Spleen (tissue), 11 donors: ENCODE measurements around the gene L1CAM. TPM values are rescaled to one million over a fixed set of nuclear protein-coding genes. Genes with fewer than 3 reads are reported as not detected.

ENCODE experiments used
- DNase-seq: peaks from one replicate; pipeline ENCODE4 v3.0.0-alpha.2; 2020
- H3K27ac ChIP-seq, 8 donors: fragments of 200-600 bp; sonication (generic) in 7 of 8; 1 replicate in 4 of 8; 2 replicates in 4 of 8; pipeline versions ENCODE4 v1.5.0 to v1.8.0; 2016 to 2021; ENCODE audit warnings: inconsistent platforms in 4 of 8, mild to moderate bottlenecking in 4 of 8, moderate library complexity in 1 of 8
- H3K27me3 ChIP-seq, 7 donors: fragments of 200-600 bp; sonication (generic) in 6 of 7; replicated peaks in 1 of 7; 1 replicate in 4 of 7; 2 replicates in 3 of 7; pipeline versions ENCODE4 v1.5.0 to v1.8.0; 2016 to 2021; ENCODE audit warnings: inconsistent platforms in 3 of 7, mild to moderate bottlenecking in 1 of 7
- H3K36me3 ChIP-seq, 6 donors: fragments of 200-600 bp; sonication (generic) in 5 of 6; 1 replicate in 4 of 6; 2 replicates in 2 of 6; pipeline versions ENCODE4 v1.5.0 to v1.8.0; 2016 to 2021; ENCODE audit warnings: inconsistent platforms in 2 of 6
- H3K4me1 ChIP-seq, 6 donors: fragments of 200-600 bp; sonication (generic) in 5 of 6; 1 replicate in 3 of 6; 2 replicates in 3 of 6; pipeline versions ENCODE4 v1.5.0 to v1.8.0; 2016 to 2021; ENCODE audit warnings: inconsistent platforms in 3 of 6
- H3K4me3 ChIP-seq, 8 donors: fragments of 200-600 bp; sonication (generic) in 7 of 8; 1 replicate in 4 of 8; 2 replicates in 4 of 8; pipeline versions ENCODE4 v1.5.0 to v1.8.0; 2016 to 2021; ENCODE audit warnings: inconsistent platforms in 4 of 8, mild to moderate bottlenecking in 4 of 8, moderate library complexity in 2 of 8
- H3K9me3 ChIP-seq, 8 donors: fragments of 200-600 bp; sonication (generic) in 7 of 8; 1 replicate in 4 of 8; 2 replicates in 4 of 8; pipeline versions ENCODE4 v1.5.0 to v1.8.0; 2016 to 2021; ENCODE audit warnings: inconsistent platforms in 4 of 8
- POLR2A ChIP-seq, 3 donors: fragments of 450-650 bp; IDR thresholded peaks; one replicate each; pipeline ENCODE4 v1.5.1; 2017; ENCODE audit warnings: antibody characterized with exemption in 3 of 3, mild to moderate bottlenecking in 1 of 3
- POLR2AphosphoS5 ChIP-seq, 3 donors: sonication (generic); formaldehyde crosslinking; IDR thresholded peaks; one replicate each; pipeline ENCODE4 v1.5.1; 2017; ENCODE audit warnings: antibody characterized with exemption in 3 of 3
- WGBS, 5 donors: extraction: QIAGEN DNeasy Blood & Tissue Kit in 3 of 5; methylation state at CpG; one replicate each; pipeline versions ENCODE4 v1.1.5 to v1.1.7; 2013 to 2018; 5-methylcytosine and 5-hydroxymethylcytosine counted together
- intact Hi-C: fragments of 100-400 bp; cut with DNase I; formaldehyde crosslinking; loops from one replicate; pipeline ENCODE4 v1.15.0; 2023; ENCODE audit warnings: low total_unique reads
- polyA plus RNA-seq, 3 donors: library from polyadenylated mRNA; stranded (reverse); fragments of 200-250 nt; gene quantifications; one replicate each; pipeline ENCODE4 v1.2.1, GENCODE V29; 2013
- total RNA-seq, 7 donors: library from RNA; depleted of rRNA in 3 of 7; stranded (reverse); fragments of >200 nt in 3 of 7; fragmentation: NEBNext Ultra II Directional in 4 of 7; extraction: Animal tissue kit (Norgen Biotek cat#: 25700) in 4 of 7; gene quantifications; one replicate each; pipeline versions ENCODE4 v1.1.0 to v1.2.1, GENCODE V29; 2016 to 2021
- TF ChIP-seq, protein P1 (sequence below), 11 experiments: fragments of 200-600 bp in 7 of 11; fragments of 450-650 bp in 4 of 11; sonication (generic) in 4 of 11; IDR thresholded peaks in 8 of 11; conservative IDR thresholded peaks in 3 of 11; 1 replicate in 7 of 11; 2 replicates in 4 of 11; pipeline versions ENCODE4 v1.4.0 to v1.8.0; 2016 to 2021; ENCODE audit warnings: antibody characterized with exemption in 11 of 11, inconsistent platforms in 4 of 11, mild to moderate bottlenecking in 1 of 11
- donor health status: healthy with polysubstance abuse.
- donor health status: DM: no; HTN: no; CAD: no; lungs with moderate emphysema.
- donor health status: DM: no; HTN: no; CAD: no.
- donor health status: Bipolar disorder and iron deficiency.
- donor health status: healthy.
- donor health status: DM: no; HTN: no; CAD: no.
- donor health status: DM: yes; HTN: yes; CAD: no.

The L1CAM gene
- total and polyA plus RNA-seq, 10 donors = 1.2 to 5.1 (median 2.7) TPM

DNA sequence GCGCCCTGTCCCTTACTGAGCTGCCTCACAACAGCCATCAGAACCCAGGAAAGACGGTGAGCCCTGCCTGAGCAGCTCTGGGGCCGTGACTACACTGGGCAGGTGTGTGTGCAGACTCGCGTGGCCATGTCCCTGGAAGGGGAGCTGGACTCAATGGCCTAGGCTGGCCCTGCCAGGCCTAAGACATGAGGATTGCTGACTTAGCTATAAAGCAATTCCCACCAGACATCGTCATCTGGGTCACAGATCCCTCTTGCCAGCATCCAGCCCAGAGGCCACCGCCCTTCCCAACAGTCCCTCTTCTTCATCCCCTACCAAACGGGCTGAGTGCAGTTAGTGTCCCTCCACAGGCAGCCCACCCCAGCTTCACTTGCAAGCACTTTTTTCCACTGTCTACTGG, 45.2 kb upstream of the L1CAM start:
- 76 to 95% (median 92%) methylated on average over 4 to 8 of the region's 8 CpGs for WGBS, 5 donors
- intact Hi-C loops = no loop called here
- DNase-seq = peak; percentile 75
- peaks cover 0 to 44% (median 11%) of the 10 kb centered on the region in 6 donors for H3K36me3 ChIP-seq
- peaks cover 15 to 77% (median 58%) of the 10 kb centered on the region in 6 donors for H3K4me1 ChIP-seq
- TF ChIP-seq, protein P1, sequence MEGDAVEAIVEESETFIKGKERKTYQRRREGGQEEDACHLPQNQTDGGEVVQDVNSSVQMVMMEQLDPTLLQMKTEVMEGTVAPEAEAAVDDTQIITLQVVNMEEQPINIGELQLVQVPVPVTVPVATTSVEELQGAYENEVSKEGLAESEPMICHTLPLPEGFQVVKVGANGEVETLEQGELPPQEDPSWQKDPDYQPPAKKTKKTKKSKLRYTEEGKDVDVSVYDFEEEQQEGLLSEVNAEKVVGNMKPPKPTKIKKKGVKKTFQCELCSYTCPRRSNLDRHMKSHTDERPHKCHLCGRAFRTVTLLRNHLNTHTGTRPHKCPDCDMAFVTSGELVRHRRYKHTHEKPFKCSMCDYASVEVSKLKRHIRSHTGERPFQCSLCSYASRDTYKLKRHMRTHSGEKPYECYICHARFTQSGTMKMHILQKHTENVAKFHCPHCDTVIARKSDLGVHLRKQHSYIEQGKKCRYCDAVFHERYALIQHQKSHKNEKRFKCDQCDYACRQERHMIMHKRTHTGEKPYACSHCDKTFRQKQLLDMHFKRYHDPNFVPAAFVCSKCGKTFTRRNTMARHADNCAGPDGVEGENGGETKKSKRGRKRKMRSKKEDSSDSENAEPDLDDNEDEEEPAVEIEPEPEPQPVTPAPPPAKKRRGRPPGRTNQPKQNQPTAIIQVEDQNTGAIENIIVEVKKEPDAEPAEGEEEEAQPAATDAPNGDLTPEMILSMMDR (IDR thresholded peaks at IDR 0.05 in 8 of 11, conservative IDR thresholded peaks at IDR 0.05 in 3 of 11) = no peak
- TF ChIP-seq POLR2AphosphoS5 (IDR thresholded peaks at IDR 0.05) (no peak), POLR2A (IDR thresholded peaks at IDR 0.05) (no peak)
- H3K4me3 ChIP-seq = no peak overlapping the region
- H3K27ac ChIP-seq = peak overlapping the region in 2 of 8 donors; percentile 96 to 99
- no peaks in the 10 kb centered on the region for H3K9me3 ChIP-seq
- H3K27me3 ChIP-seq = peaks cover 0 to 9% (median 0%) of the 10 kb centered on the region in 7 donors

DNA sequence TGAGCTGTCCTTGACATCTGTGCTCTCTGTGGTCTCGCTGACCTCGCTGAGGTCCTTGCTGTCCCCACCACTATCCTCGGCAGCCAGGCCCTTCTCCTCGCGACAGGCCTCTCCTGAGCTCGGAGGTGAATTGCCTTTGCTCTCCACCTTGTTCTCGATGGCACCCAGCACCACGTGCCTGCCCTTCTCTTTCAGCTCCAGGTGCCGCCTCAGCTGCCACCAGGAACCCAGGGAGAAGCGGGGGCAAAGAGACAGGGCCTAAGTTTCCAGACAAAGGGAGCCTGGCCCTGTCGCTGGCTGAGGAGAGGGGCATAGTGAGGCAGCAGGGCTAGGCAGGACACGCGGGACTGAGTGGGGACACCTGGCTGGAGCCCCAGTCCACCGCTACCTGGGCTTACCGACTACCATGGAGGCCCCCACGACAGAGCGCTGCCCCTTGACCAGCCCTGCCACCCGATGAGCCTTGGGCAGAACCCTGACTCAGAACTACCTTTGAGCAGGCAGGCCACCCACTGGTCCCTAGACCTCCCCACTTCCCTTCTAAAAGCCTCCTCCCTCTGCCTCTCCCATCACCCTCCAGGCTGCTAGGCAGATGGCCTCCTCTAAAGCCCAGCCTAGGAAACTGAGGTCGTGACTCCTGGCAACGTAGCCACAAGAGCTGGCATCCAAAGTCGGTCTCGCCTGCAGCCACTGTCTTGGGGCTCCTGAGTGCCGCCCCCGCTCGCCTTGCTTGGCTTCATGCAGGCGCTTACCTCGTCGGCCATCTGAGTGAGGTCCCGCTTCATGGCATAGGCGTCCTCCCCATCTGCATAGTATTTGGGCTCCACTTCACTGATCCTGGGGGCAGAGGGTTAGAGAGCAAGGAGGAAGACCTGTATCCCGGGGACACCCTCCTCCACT, 44.3 kb upstream of the L1CAM start:
- intact Hi-C loops = no loop called here
- Histone ChIP-seq H3K9me3 (no peaks in the 10 kb centered on the region), H3K27me3 (peaks cover 0 to 9% (median 0%) of the 10 kb centered on the region in 7 donors), H3K27ac (peak overlapping the region in 7 of 8 donors; percentile 13 to 99 (median 96)), H3K36me3 (peaks cover 0 to 44% (median 11%) of the 10 kb centered on the region in 6 donors), H3K4me1 (peaks cover 16 to 78% (median 59%) of the 10 kb centered on the region in 6 donors), H3K4me3 (no peak overlapping the region)
- TF ChIP-seq, protein P1 (IDR thresholded peaks at IDR 0.05 in 8 of 11, conservative IDR thresholded peaks at IDR 0.05 in 3 of 11) = no peak
- TF ChIP-seq POLR2AphosphoS5 (IDR thresholded peaks at IDR 0.05) = peak in 1 of 3 donors; percentile 24
- DNase-seq = peak; percentile 80
- 79 to 88% (median 81%) methylated on average over 6 to 31 of the region's 31 CpGs for WGBS, 5 donors

DNA sequence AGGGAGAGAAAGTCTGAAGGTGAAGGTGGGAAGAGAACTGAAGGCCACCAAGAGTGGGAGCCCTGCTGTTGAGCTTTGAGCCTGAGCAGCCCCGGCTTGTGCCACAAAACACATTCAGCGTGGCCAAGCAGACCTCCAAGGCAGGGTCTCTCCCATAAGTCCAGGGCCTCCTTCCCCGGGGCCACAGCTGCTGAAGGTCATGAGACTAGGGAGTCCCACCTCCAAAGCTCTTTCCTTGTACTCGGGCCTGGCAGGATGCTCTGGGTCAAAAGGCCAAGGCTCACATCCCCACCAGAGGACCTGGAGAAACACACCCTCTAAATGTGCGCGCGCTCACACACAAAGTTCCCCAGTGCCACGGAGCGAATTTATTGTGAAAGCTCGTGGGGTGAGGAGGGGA, 43.6 kb upstream of the L1CAM start:
- Histone ChIP-seq H3K9me3 (no peaks in the 10 kb centered on the region), H3K36me3 (peaks cover 0 to 44% (median 11%) of the 10 kb centered on the region in 6 donors), H3K27ac (peak overlapping the region in 6 of 8 donors; percentile 70 to 99 (median 97)), H3K4me1 (peaks cover 18 to 84% (median 64%) of the 10 kb centered on the region in 6 donors), H3K27me3 (peaks cover 0 to 9% (median 0%) of the 10 kb centered on the region in 7 donors), H3K4me3 (peak overlapping the region in 1 of 8 donors; percentile 71)
- 61 to 100% (median 70%) methylated on average over 2 to 10 of the region's 10 CpGs for WGBS, 5 donors
- TF ChIP-seq POLR2A (IDR thresholded peaks at IDR 0.05) = no peak
- TF ChIP-seq, protein P1 (IDR thresholded peaks at IDR 0.05 in 8 of 11, conservative IDR thresholded peaks at IDR 0.05 in 3 of 11) = no peak
- intact Hi-C loops = no loop called here
- peak; percentile 78 for DNase-seq

DNA sequence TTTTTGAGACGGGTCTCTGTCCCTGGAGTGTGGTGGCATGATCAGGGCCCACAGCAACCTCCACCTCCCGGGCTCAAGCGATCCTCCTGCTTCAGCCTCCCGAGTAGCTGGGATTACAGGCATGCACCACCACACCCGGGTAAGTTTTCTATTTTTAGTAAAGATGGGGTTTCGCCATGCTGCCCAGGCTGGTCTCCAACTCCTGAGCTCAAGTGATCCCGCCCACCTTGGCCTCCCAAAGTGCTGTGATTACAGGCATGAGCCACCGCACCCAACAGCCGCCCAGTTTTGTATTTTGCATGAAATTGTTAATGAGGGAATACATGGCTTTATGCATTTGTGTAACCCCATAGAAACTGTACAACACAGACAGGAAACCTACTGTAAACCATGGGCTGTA, 42.9 kb upstream of the L1CAM start:
- Histone ChIP-seq H3K27me3 (peaks cover 0 to 2% (median 0%) of the 10 kb centered on the region in 7 donors), H3K36me3 (peaks cover 0 to 44% (median 11%) of the 10 kb centered on the region in 6 donors), H3K4me3 (peak overlapping the region in 6 of 8 donors; percentile 5 to 71 (median 38)), H3K9me3 (no peaks in the 10 kb centered on the region), H3K27ac (peak overlapping the region; percentile 51 to 99 (median 95)), H3K4me1 (peaks cover 18 to 85% (median 66%) of the 10 kb centered on the region in 6 donors)
- peak; percentile 72 for DNase-seq
- intact Hi-C loops = no loop called here
- WGBS, 5 donors = 23 to 57% (median 44%) methylated on average over 9 of the region's 9 CpGs
- TF ChIP-seq, protein P1 (IDR thresholded peaks at IDR 0.05 in 8 of 11, conservative IDR thresholded peaks at IDR 0.05 in 3 of 11) = no peak
- TF ChIP-seq POLR2AphosphoS5 (IDR thresholded peaks at IDR 0.05) (no peak), POLR2A (IDR thresholded peaks at IDR 0.05) (no peak)
